Stimulated activated CD4-positive, alpha-beta T cell treated with anti-CD3 and anti-CD28 coated beads, TNF-alpha, amount 100 ng/mL, for 24 hours (primary cell): ENCODE data around the gene CMSS1.
A peak's percentile ranks its signal among the peaks of the same experiment; 100 is the strongest.

Source experiments
- DNase-seq, 3 experiments: peaks; one replicate each; pipeline ENCODE4 v3.0.0-alpha.2; 2020; ENCODE audit warnings: low read depth in 3 of 3

The CMSS1 gene

GRCh38 chr3:99817437-99818240 lies at the start of gene CMSS1:
TSS of gene CMSS1 (plus strand) at chr3:99817862.
- DNase-seq = peak; percentile 92 to 95 (median 93)

GRCh38 chr3:99768126-99768525 lies 49.5 kb upstream of the CMSS1 start:
- no peak for DNase-seq

DNA sequence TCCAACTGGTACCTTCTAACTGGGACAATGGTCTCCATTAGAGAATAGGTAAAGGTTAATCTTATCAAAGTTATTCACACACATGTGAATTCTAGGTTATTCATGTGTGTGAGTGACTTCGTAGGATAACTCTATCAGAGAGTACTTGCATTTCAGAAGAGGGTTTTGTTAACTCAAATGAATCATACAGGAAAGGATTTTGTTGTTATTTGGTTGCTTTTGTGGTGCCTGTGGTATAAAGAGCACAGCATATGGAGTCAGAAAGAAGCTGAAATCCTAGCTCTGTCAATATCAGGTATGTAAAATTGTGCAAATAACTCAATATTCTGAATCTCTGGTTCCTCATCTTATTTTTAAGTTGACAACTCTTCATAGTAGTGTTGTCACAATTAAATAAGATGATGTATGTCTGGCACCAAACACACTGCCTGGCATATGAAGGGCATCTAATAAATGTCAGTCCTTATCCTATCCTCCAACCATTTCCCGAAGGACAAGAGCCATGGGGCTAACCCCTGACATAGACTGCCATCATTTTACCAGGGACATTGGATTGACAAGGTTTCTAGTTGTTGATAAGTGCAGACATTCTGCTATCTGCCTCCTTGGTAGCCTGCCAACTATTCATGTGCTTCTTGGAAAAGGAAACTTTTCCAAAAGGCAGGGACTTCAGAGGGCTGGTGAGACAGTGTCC lies 48.7 kb upstream of the CMSS1 start:
- no peak for DNase-seq

DNA sequence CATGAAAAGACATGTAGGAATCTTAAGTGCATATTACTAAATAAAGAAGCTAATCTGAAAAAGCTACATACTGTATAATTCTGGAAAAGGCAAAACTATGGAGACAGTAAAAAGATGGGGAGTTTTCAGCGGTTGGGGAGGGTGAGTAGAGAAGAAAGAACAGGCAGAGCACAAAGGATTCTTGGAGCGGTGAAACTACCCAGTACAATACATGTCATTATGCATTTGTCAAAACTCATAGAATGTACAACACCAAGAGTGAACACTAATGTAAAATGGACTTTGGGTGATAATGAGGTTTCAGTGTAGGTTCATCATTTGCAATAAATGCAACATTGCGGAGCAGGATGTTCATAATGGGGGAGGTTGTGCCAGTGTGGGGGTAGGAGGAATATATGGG lies 45.5 kb upstream of the CMSS1 start:
- no peak for DNase-seq

DNA sequence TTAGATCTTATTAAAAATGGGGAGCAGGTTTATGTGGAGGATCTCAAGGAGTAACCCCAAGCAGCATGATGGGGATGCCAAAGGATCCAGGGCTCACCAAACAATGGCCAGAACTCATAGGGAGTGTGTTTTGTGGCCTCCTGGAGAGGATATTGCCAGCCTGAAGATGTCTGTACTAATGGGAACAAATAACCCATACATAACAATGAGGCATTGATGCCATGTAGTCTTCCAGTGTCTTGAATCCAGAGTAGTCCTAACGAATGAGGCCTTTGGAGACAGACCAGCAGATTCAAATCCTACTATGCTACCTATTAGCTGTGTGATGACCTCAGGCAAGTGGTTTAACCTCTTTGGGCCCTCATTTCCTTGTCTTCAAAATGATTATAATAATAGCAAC lies 45.0 kb upstream of the CMSS1 start:
- no peak for DNase-seq

DNA sequence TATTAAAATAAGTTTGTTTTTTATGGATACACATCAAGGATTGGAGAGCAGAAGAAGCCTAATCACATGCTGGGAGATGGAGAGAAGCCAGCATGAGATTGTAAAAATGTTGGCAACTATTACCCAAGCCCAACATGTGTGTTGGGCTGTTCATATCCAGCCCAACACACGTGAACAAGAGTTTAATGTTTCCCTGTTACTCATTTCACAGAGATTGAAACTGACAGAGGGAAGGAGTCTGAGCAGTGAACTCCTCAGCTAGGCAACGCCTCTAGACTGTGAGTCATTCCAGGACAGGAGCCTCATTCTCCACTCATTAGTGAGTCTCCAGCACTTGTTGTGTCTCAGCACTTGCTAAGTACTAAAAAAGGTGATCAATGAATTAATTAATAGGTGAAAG lies 43.2 kb upstream of the CMSS1 start:
- DNase-seq = no peak

GRCh38 chr3:99776516-99777209 lies 41.0 kb upstream of the CMSS1 start:
- DNase-seq = no peak

- no peak for DNase-seq
Observed at GRCh38 chr3:99777210-99777549, 40.5 kb upstream of the CMSS1 start.

- DNase-seq = no peak
Observed at GRCh38 chr3:99777708-99778107, 40.0 kb upstream of the CMSS1 start.

DNA sequence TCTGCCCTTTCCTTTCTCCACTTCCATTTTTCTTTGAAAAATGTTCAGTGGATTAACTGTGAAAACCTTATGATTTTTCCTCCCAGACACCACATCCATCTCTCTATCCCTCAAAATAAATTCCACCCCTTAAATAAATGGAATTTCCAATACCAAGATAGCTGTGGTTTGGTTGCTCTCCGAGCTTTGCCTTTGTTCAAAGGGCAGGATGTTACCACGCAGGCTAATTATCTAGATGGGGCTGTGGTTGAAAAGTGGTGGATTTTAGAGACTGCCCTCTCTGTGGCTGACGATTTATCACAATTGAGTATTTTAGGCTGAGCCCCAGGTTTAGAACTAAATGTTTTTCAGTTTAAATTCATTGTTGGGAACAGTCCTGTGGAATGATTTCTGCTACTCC lies 36.9 kb upstream of the CMSS1 start:
- no peak for DNase-seq

GRCh38 chr3:99781761-99782160 lies 35.9 kb upstream of the CMSS1 start:
- DNase-seq = no peak

- no peak for DNase-seq
Observed at GRCh38 chr3:99783011-99783573, 34.6 kb upstream of the CMSS1 start.

- DNase-seq = no peak
Observed at GRCh38 chr3:99789011-99789721, 28.5 kb upstream of the CMSS1 start.

- no peak for DNase-seq
Observed at GRCh38 chr3:99794485-99794884, 23.2 kb upstream of the CMSS1 start.

DNA sequence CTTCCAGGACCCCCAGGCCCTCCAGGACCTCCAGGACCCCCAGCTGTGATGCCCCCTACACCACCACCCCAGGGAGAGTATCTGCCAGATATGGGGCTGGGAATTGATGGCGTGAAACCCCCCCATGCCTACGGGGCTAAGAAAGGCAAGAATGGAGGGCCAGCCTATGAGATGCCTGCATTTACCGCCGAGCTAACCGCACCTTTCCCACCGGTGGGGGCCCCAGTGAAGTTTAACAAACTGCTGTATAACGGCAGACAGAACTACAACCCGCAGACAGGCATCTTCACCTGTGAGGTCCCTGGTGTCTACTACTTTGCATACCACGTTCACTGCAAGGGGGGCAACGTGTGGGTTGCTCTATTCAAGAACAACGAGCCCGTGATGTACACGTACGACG lies 22.1 kb upstream of the CMSS1 start:
- DNase-seq = no peak

- DNase-seq = no peak
Observed at GRCh38 chr3:99799422-99799821, 18.2 kb upstream of the CMSS1 start.

GRCh38 chr3:99803297-99803696 lies 14.4 kb upstream of the CMSS1 start:
- no peak for DNase-seq

DNA sequence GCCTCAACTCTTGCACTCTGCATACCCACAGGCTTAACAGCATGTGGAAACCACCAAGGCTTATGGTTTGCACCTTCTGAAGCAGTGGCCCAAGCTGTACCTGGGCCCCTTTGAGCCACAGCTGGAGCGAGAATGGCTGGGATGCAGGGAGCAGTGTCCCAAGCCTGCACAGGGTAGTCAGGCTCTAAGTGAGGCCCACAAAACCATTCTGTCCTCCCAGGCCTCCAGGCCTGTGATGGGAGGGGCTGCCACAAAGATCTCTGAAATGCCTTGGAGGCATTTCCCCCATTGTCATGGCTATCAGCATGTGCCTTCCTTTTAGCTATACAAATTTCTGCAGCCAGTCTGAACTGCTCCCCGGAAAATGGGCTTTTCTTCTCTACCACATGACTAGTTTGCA lies 12.5 kb upstream of the CMSS1 start:
- no peak for DNase-seq

- peak in 1 of 3 experiments; percentile 14 for DNase-seq
Observed at GRCh38 chr3:99808163-99808794, 9.4 kb upstream of the CMSS1 start.

- DNase-seq = no peak
Observed at GRCh38 chr3:99809565-99809964, 8.1 kb upstream of the CMSS1 start.

DNA sequence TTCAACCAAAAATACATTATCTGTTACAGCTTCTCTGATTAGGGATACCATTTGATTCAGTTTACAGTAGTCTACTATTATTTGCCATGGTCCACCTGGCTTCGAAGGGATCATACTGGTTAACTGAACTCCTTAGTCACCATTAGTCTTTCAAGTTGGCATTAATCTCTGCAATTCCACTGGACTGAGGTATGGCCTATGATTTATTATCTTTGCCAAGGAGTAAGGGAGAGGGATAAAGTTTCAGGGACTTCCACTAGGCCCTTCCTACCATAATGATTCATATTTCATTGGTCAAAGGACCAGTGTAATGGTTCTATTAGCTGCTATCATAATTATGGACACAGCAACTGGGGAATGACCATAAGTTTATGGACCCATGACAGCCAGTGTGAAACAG lies 7.3 kb upstream of the CMSS1 start:
- DNase-seq = no peak
